Thoracic aorta (tissue), 2 donors: ENCODE data around the gene TNFSF4. TPM values are rescaled to one million over a fixed set of nuclear protein-coding genes. Genes with fewer than 3 reads are reported as not detected.

Source experiments
- ATAC-seq: fragments of 150-250 bp; one replicate; pipeline ENCODE4 v1.8.0; 2017; ENCODE audit warnings: low read depth; ENCODE audit not compliant: insufficient number of reproducible peaks, low FRiP score
- DNase-seq: peaks from one replicate; pipeline ENCODE4 v3.0.0-alpha.2; 2020; ENCODE audit warnings: low spot score
- H3K27ac ChIP-seq, 2 donors: fragments of 200-600 bp; sonication (generic); 1 replicate in 1 of 2; 2 replicates in 1 of 2; pipeline ENCODE4 v1.5.1; 2016; ENCODE audit warnings: mild to moderate bottlenecking in 2 of 2, moderate library complexity in 2 of 2
- H3K27me3 ChIP-seq: fragments of 200-600 bp; sonication (generic); replicated peaks from 2 replicates; pipeline ENCODE4 v1.6.0; 2016; ENCODE audit warnings: mild to moderate bottlenecking; ENCODE audit not compliant: insufficient read depth
- H3K36me3 ChIP-seq: fragments of 200-600 bp; sonication (generic); one replicate; pipeline ENCODE4 v1.5.1; 2016
- H3K4me1 ChIP-seq, 2 donors: fragments of 200-600 bp; sonication (generic); 1 replicate in 1 of 2; 2 replicates in 1 of 2; pipeline versions ENCODE4 v1.5.1 to v1.6.0; 2016; ENCODE audit warnings: low read depth in 2 of 2, mild to moderate bottlenecking in 1 of 2; ENCODE audit not compliant: control insufficient read depth in 1 of 2
- H3K4me3 ChIP-seq: fragments of 200-600 bp; sonication (generic); 2 replicates; pipeline ENCODE4 v1.5.1; 2016; ENCODE audit warnings: mild to moderate bottlenecking
- H3K9me3 ChIP-seq: fragments of 200-600 bp; sonication (generic); 2 replicates; pipeline ENCODE4 v1.5.1; 2016
- total RNA-seq, 2 donors: library from RNA; depleted of rRNA; stranded (reverse); fragments of >200 nt; gene quantifications; one replicate each; pipeline versions ENCODE4 v1.1.0 to v1.2.3, GENCODE V29; 2016
- TF ChIP-seq, protein P1 (sequence below): fragments of 200-600 bp; sonication (generic); IDR thresholded peaks from one replicate; pipeline ENCODE4 v1.5.1; 2019; ENCODE audit warnings: antibody characterized with exemption

The TNFSF4 gene
- total RNA-seq, 2 donors from 2014 or later, result 0.71 to 5.4 TPM

DNA sequence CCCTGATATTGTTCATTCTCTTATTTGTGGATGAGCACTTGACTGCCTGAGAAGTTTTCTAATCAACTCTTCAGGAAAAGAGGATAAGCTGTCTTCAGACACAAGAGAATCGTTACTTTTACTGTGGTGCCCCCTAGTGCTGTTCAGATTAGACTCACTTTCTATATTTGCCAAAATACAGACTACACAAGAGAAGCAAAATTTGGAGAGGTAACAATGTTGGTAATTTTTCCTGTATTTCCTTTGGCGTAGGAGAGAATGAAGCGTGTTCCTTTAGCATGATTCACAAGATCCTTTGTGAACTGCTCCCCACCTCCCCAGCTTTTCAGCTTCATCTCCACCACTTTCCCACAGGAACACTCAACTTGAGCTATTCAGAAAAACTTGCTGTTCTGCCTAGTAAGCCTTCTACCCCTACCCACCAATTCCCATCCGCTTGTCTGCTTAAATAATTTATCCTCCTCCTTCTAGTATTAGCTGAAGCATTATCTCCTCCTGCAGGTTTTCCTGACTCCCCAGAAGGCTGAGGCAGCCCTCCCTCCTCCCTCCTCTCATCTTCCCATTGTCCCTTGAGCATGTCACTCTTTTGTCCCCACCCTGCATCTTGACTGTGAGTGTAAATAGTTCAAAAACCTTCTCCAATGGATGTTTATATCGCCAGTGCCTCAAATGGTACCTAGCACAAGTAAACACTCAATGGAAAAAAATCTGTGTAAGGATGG is 4.5 kb downstream of the TNFSF4 start:
- ATAC-seq (no peak), DNase-seq (no peak)
- TF ChIP-seq, protein P1, sequence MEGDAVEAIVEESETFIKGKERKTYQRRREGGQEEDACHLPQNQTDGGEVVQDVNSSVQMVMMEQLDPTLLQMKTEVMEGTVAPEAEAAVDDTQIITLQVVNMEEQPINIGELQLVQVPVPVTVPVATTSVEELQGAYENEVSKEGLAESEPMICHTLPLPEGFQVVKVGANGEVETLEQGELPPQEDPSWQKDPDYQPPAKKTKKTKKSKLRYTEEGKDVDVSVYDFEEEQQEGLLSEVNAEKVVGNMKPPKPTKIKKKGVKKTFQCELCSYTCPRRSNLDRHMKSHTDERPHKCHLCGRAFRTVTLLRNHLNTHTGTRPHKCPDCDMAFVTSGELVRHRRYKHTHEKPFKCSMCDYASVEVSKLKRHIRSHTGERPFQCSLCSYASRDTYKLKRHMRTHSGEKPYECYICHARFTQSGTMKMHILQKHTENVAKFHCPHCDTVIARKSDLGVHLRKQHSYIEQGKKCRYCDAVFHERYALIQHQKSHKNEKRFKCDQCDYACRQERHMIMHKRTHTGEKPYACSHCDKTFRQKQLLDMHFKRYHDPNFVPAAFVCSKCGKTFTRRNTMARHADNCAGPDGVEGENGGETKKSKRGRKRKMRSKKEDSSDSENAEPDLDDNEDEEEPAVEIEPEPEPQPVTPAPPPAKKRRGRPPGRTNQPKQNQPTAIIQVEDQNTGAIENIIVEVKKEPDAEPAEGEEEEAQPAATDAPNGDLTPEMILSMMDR, result peak; percentile 57
- H3K9me3 ChIP-seq, result no peaks in the 10 kb centered on the region
- H3K27ac ChIP-seq, result no peak overlapping the region
- no peaks in the 10 kb centered on the region for H3K36me3 ChIP-seq
- H3K4me1 ChIP-seq, result peaks cover 13 to 16% of the 10 kb centered on the region in 2 donors
- no peaks in the 10 kb centered on the region for H3K27me3 ChIP-seq
- H3K4me3 ChIP-seq, result no peak overlapping the region

DNA sequence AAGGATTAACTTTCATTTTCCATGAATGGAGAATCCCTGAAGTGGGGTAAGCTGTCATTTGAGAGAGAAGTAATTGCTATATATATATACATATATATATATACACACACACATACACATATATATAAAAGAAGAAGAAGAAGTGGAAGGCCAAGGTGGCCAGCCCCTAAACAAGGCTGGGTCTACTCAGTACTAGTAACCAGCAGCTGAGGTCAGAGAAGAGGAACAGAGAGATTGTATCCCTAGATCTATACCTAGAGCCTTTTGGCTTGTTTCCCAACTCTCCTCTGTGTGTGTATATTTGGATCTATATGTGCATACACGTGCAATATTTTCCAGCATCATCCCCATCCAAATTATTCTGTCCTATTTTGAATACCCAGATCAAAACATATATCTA is 5.2 kb downstream of the TNFSF4 start:
- no peaks in the 10 kb centered on the region for H3K36me3 ChIP-seq
- TF ChIP-seq, protein P1, result no peak
- no peak overlapping the region for H3K27ac ChIP-seq
- H3K9me3 ChIP-seq, result no peaks in the 10 kb centered on the region
- H3K27me3 ChIP-seq, result no peaks in the 10 kb centered on the region
- no peak overlapping the region for H3K4me3 ChIP-seq
- DNase-seq (no peak), ATAC-seq (no peak)
- peaks cover 11 to 15% of the 10 kb centered on the region in 2 donors for H3K4me1 ChIP-seq

DNA sequence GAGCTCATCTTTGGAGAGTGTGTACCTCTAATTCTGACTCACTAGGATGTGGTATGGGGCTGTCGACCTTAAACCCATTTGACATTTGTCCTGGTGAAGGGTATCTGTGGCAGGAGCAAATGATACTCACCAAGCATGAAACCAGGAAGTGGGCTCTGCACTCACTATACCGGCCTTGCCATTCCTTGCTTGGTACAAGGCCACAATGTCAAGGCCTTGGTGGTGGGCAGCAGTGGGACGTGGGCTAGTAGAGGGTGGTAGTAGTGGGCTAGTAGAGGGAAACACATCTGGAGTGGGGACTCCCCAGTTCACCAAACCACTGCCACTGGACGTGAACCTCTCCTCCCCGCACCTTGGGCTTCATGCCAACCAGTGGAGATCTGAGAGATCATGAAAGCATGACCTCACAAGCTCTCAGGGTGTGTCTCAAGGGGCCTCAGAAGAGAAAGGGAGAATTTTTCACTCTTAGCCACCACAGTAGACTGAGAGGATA is 11.5 kb downstream of the TNFSF4 start:
- Histone ChIP-seq H3K4me1 (peaks cover 4 to 11% of the 10 kb centered on the region in 2 donors), H3K27ac (no peak overlapping the region), H3K27me3 (no peaks in the 10 kb centered on the region), H3K4me3 (no peak overlapping the region), H3K36me3 (no peaks in the 10 kb centered on the region), H3K9me3 (no peaks in the 10 kb centered on the region)
- DNase-seq (no peak), ATAC-seq (no peak)
- TF ChIP-seq, protein P1, result no peak

DNA sequence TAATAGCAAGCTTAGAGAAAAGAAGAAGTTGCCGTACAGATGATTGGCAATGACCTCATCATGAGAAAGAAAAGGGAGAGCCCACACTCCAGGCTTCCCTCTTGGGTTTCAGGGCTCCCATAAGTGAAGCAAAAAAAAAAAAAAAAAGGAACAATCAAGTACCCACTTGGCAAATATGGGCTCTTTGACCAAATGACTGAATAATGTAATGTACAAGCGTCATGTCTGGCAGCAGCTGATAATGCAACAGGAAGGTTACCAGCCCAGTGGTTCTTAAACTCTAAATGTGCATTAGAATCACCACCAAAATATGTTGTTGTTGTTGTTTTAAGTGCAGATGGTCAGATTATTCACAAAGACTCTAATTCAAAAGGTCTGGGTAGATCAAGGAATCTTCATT is 13.5 kb downstream of the TNFSF4 start:
- DNase-seq (no peak), ATAC-seq (no peak)
- Histone ChIP-seq H3K27me3 (no peaks in the 10 kb centered on the region), H3K9me3 (no peaks in the 10 kb centered on the region), H3K36me3 (no peaks in the 10 kb centered on the region), H3K27ac (no peak overlapping the region), H3K4me3 (no peak overlapping the region), H3K4me1 (peaks cover 13 to 23% of the 10 kb centered on the region in 2 donors)
- TF ChIP-seq, protein P1, result no peak

DNA sequence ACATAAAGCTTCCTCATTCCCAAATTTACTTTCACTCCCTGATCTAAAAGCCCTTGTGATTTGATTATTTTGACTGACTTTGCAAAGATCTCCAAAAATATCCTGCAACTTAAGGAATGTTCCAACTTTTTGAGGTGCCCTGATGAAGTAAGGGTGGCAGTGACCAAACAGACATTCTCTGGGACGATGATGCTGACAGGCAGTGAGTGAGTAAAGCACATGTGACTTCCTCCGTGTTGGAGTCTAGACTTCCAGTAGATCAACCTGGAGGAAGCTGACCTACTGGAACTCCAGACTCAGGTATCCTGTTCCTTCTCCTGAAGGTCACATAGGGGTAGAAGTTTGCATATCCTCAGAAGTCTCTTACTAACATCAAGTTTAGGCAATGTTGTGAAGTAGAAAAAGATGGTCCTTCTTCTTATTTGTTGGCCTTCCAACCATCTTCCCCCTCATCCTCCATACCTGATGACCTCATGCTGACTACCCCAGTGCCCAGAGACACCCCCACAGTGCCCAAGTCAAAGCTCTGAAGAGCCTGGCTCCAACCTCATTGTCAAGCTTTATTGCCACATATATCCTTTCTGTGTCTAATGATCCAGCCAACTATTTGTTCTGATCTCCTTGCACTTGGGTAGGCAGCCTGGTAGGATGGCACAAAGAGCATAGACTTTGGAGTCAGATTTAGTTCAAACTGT is 16.0 kb downstream of the TNFSF4 start:
- Histone ChIP-seq H3K27me3 (no peaks in the 10 kb centered on the region), H3K4me1 (peaks cover 13 to 23% of the 10 kb centered on the region in 2 donors), H3K27ac (peak overlapping the region; percentile 70 to 80), H3K9me3 (no peaks in the 10 kb centered on the region), H3K36me3 (no peaks in the 10 kb centered on the region), H3K4me3 (peak overlapping the region; percentile 49)
- TF ChIP-seq, protein P1, result no peak
- ATAC-seq (peak; percentile 29), DNase-seq (no peak)
